Stimulated activated CD8-positive, alpha-beta memory T cell treated with anti-CD3 and anti-CD28 coated beads, Interleukin-15, amount 100 ng/mL, for 48 hours (primary cell): Measurements from ENCODE around the gene PKP4.

Experiments
- DNase-seq, 2 donors: peaks; one replicate each; pipeline ENCODE4 v3.0.0-alpha.2; 2020; ENCODE audit warnings: low read depth in 2 of 2

Gene PKP4

GRCh38 chr2:158586491-158586890 is 129.7 kb downstream of the PKP4 start:
- DNase-seq: no peak

- no peak for DNase-seq
Observed at GRCh38 chr2:158589303-158589702, 132.6 kb downstream of the PKP4 start.

- no peak for DNase-seq
Observed at GRCh38 chr2:158598862-158599517, 142.2 kb downstream of the PKP4 start.

- no peak for DNase-seq
Observed at GRCh38 chr2:158599609-158600008, 142.9 kb downstream of the PKP4 start.

- no peak for DNase-seq
Observed at GRCh38 chr2:158600155-158600802, 143.5 kb downstream of the PKP4 start.

GRCh38 chr2:158602027-158602426 is 145.3 kb downstream of the PKP4 start:
- no peak for DNase-seq

GRCh38 chr2:158603205-158603604 is 146.5 kb downstream of the PKP4 start:
- no peak for DNase-seq

GRCh38 chr2:158603986-158604385 is 147.2 kb downstream of the PKP4 start:
- DNase-seq: no peak

- DNase-seq: no peak
Observed at GRCh38 chr2:158610059-158610458, 153.3 kb downstream of the PKP4 start.

GRCh38 chr2:158616480-158617000 is 159.8 kb downstream of the PKP4 start:
- no peak for DNase-seq

- no peak for DNase-seq
Observed at GRCh38 chr2:158618891-158619490, 162.2 kb downstream of the PKP4 start.

- no peak for DNase-seq
Observed at GRCh38 chr2:158619496-158619895, 162.7 kb downstream of the PKP4 start.

- no peak for DNase-seq
Observed at GRCh38 chr2:158620656-158621055, 163.9 kb downstream of the PKP4 start.

GRCh38 chr2:158624071-158624667 is 167.4 kb downstream of the PKP4 start:
- no peak for DNase-seq

- no peak for DNase-seq
Observed at GRCh38 chr2:158624961-158625360, 168.2 kb downstream of the PKP4 start.

- DNase-seq: no peak
Observed at GRCh38 chr2:158629116-158629515, 172.4 kb downstream of the PKP4 start.

GRCh38 chr2:158633261-158633660 is 176.5 kb downstream of the PKP4 start:
- no peak for DNase-seq

GRCh38 chr2:158634627-158635026 is 177.9 kb downstream of the PKP4 start:
- no peak for DNase-seq

- DNase-seq: no peak
Observed at GRCh38 chr2:158635961-158636601, 179.3 kb downstream of the PKP4 start.

GRCh38 chr2:158637357-158637756 is 180.6 kb downstream of the PKP4 start:
- DNase-seq: no peak

GRCh38 chr2:158644139-158644538 is 187.4 kb downstream of the PKP4 start:
- no peak for DNase-seq

GRCh38 chr2:158645299-158645698 is 188.5 kb downstream of the PKP4 start:
- DNase-seq: no peak
